Measurements from ENCODE around the gene CD4. TPM values are rescaled to one million over a fixed set of nuclear protein-coding genes. Genes with fewer than 3 reads are reported as not detected.

CD4 gene
- total RNA-seq, 1 donor = not detected

- no peak for DNase-seq (ENCODE audit: low read depth)
- no peak for TF ChIP-seq CTCF (IDR thresholded peaks at IDR 0.05; ENCODE audit: insufficient read depth, low read length)
- no peak overlapping the region for H3K4me3 ChIP-seq (ENCODE audit: low read depth, low read length)
Measured at GRCh38 chr12:6784761-6785160, 4.6 kb upstream of the CD4 start.

DNA sequence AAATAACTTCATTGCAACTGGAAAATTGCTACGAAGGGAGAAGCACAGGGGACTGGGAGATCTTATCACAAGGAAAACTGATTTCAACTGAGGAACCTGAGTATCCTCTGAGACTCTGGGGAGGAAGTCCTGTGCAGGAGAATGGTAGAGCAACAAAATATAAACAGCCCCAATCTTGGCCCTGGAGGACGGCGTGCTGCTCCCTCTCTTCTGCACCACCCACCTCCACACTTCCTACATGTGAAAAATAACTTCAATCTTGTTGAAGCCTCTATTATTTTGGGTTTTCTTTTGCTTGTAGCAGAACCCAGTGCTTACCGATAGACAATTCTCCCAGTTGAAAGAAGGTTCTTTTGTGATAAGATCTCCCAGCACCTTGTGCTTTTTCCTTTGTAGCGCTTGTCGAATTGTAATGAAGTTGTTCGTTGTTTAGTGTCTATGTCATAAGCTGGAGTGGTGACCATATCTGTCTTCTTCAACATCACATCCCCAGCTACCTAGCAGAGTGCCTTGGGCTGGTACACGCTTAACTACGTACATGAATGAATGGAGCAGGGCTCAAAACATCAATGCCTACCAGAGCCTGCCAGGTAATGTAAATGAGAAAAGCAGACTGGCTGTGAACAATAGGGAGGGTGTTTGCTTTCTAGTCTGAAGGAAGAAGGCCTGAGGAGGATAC lies 2.8 kb upstream of the CD4 start:
- TF ChIP-seq CTCF (IDR thresholded peaks at IDR 0.05; ENCODE audit: insufficient read depth, low read length) = no peak
- H3K4me3 ChIP-seq (ENCODE audit: low read depth, low read length) = no peak overlapping the region
- DNase-seq (ENCODE audit: low read depth) = no peak

DNA sequence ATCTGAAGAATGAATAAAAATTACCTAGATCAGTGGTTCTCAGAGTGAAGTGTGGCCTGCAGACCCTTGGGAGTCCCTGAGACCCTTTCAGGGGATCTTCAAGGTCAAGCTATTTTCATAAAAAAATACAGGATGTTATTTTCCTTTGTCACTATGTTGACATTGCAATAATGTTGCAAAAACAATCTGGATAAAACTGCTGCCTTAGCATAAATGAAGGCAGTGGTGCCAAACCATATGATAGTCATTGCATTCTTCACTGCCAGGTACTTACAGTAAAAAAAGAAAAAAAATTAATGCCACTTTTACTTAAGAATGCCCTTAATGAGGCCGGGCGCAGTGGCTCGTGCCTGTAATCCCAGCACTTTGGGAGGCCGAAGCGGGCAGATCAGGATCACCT lies 2.0 kb upstream of the CD4 start:
- no peak for DNase-seq (ENCODE audit: low read depth)
- no peak overlapping the region for H3K4me3 ChIP-seq (ENCODE audit: low read depth, low read length)
- TF ChIP-seq CTCF (IDR thresholded peaks at IDR 0.05; ENCODE audit: insufficient read depth, low read length) = no peak

DNA sequence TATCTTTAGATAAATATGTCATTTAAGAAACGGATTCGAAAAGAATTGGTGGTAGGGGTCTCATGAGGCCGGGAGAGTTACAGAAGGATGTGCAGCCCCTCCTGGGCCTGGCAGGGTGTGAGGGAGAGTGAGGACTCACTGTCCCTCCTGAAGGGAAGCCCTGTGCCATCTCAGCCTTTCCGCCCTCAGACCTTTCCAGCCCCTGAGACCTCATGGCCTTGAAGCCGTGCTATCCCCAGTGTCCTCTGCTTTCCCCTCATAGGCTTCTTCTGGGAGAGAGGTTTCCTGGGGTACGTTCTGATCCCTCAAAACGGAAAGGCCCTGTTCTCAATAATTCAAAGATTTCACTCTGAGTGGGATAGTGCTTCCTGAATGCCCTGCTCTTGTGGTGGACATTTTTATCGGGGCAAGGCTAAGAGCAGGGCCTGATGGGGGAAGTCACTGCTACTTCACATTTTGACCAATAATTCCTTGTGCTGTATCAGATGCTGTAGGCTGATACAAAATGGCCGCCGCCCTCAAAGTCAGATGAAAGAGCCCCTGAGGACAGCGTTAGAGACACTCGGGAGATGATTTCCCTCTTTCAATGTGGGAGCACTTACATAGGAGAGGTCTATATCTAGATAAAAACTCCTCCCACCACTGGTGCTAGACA lies 1.3 kb downstream of the CD4 start:
- TF ChIP-seq CTCF (IDR thresholded peaks at IDR 0.05; ENCODE audit: insufficient read depth, low read length) = no peak
- H3K4me3 ChIP-seq (ENCODE audit: low read depth, low read length) = no peak overlapping the region

DNA sequence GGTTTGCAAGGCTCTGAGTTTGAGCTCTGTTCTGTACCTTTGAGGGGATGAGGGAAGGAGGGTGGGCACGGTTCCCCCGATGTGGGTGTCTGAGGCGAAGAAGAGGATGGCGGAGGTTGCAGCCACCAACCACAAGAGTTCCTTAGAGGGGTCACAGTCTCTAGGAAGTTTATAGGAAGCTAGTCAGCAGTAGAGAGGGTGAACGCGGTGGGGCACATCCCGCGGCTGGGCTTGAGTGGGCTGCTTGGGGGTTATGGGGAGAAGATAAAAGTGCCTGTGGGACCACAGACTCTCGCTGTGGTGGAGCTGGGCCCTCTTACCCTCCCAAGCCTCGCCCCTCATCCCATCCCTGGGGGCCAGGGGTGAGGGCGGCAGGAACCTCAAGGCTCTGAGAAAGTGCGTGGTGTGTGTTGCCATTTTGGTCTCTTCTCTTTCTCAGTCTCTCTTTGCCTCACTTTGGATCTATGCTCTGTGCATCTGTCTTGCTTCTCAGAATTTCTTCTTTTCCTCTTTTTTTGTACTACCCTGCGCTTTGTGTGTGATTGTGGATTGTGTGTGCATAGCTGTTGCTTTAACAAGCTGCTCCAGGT lies 2.7 kb downstream of the CD4 start:
- no peak for DNase-seq (ENCODE audit: low read depth)
- no peak for TF ChIP-seq CTCF (IDR thresholded peaks at IDR 0.05; ENCODE audit: insufficient read depth, low read length)
- H3K4me3 ChIP-seq (ENCODE audit: low read depth, low read length) = no peak overlapping the region

More for the DNA sequence above, 1.3 kb downstream of the CD4 start:
- DNase-seq (ENCODE audit: low read depth) = no peak

DNA sequence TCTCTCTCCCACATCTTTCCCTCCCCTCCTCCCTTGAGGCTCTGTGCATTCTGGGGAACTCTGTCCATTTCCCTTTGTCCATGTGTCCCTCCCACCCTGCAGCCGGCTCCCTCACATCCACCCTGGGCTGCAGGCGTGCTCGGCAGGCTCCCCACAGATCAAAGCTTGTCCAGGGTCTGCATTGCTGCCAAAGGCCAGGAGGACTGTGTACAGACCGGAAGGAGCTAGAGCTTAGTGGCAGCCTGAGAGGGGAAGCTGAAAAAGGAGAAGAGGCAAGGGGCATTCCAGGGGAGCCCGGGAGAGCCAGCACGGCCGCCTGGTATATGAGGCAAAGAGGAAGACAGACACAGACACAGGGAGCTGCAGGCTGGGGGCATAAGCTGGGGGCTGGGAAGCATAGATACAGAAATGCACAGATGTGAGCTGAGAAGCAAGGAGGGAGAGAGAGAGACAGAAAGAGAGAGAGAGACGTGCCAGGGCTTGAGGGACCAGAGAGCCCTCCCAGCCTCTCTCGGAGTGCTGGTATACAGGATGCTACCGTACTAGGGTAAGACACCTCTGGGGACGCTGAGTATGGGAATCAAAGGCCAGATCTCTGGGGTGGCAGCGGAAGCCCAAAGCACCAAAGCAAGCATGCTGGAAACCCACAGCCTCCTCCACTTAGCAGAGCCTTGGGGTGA lies 3.3 kb downstream of the CD4 start:
- TF ChIP-seq CTCF (IDR thresholded peaks at IDR 0.05; ENCODE audit: insufficient read depth, low read length) = no peak
- H3K4me3 ChIP-seq (ENCODE audit: low read depth, low read length) = no peak overlapping the region
- DNase-seq (ENCODE audit: low read depth) = no peak
